Stimulated activated CD8-positive, alpha-beta memory T cell treated with anti-CD3 and anti-CD28 coated beads, Interleukin-7, amount 100 ng/mL, for 24 hours (primary cell): ENCODE results near the gene ARVCF.

Source experiments
- DNase-seq: peaks from one replicate; pipeline ENCODE4 v3.0.0-alpha.2; 2020; ENCODE audit warnings: low read depth

The ARVCF gene

GRCh38 chr22:20016734-20017621, at the start of gene ARVCF:
TSS of gene ARVCF (minus strand) at chr22:20016823. CDS start at chr22:19990794, 26,029 bp downstream.
- DNase-seq: peak; percentile 81

- DNase-seq: no peak
These were observed 49.4 kb upstream of the ARVCF start for GRCh38 chr22:20065896-20066616.

GRCh38 chr22:20064545-20065262, 48.1 kb upstream of the ARVCF start:
- DNase-seq: no peak

- DNase-seq: no peak
These were observed 47.5 kb upstream of the ARVCF start for GRCh38 chr22:20064140-20064480.

GRCh38 chr22:20063271-20064139, 46.9 kb upstream of the ARVCF start:
- no peak for DNase-seq

- DNase-seq: no peak
These were observed 46.1 kb upstream of the ARVCF start for GRCh38 chr22:20062766-20063083.

GRCh38 chr22:20062043-20062765, 45.6 kb upstream of the ARVCF start:
- no peak for DNase-seq

- DNase-seq: no peak
These were observed 44.8 kb upstream of the ARVCF start for GRCh38 chr22:20061481-20061861.

- no peak for DNase-seq
These were observed 44.3 kb upstream of the ARVCF start for GRCh38 chr22:20060700-20061480.

GRCh38 chr22:20058989-20059770, 42.6 kb upstream of the ARVCF start:
- DNase-seq: no peak

- DNase-seq: no peak
These were observed 41.1 kb upstream of the ARVCF start for GRCh38 chr22:20057596-20058268.

GRCh38 chr22:20056696-20057386, 40.2 kb upstream of the ARVCF start:
- no peak for DNase-seq

GRCh38 chr22:20056161-20056560, 39.5 kb upstream of the ARVCF start:
- DNase-seq: no peak

GRCh38 chr22:20055654-20056053, 39.0 kb upstream of the ARVCF start:
- DNase-seq: no peak

- no peak for DNase-seq
These were observed 38.5 kb upstream of the ARVCF start for GRCh38 chr22:20055144-20055543.

- DNase-seq: no peak
These were observed 37.9 kb upstream of the ARVCF start for GRCh38 chr22:20054485-20054884.

- no peak for DNase-seq
These were observed 37.4 kb upstream of the ARVCF start for GRCh38 chr22:20054034-20054427.

- DNase-seq: no peak
These were observed 36.9 kb upstream of the ARVCF start for GRCh38 chr22:20053407-20054033.
